ENCODE results near the gene PIAS1.

DNA sequence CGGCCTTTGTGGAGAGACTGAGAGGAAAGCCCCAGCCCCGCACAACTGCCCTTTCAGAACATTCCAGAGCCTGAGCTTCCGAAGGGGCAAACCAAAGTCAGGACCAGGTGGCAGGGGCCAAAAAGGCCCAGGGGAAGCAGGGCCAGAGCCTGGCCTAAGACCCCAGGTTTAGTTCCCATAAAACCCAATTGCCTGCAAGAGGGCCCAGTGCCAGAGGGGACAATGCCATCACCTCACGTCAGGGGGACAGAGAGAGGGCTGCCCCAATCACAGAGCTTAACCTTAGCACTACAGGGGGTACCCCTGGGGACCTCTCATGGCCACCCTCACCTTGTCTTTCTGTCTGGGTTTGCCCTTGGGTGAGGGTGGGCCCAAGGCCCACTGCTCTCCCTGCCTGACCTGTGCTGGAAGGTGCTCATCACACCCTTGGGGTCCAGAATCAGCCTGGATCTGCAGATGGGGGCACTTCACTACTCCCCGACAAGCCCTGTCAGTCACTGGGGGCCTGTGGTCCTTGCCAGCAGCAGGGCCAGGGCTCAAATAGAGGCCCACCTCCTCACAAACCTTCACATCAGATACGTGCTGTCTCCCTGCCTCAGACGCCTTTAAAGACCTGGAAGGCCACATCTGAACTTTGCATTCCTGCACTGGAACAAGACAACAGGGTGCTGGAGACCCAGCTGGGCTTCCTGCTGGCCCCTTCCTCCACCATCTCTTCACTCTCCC, 147.2 kb downstream of the PIAS1 start:
- TF ChIP-seq, protein P1, sequence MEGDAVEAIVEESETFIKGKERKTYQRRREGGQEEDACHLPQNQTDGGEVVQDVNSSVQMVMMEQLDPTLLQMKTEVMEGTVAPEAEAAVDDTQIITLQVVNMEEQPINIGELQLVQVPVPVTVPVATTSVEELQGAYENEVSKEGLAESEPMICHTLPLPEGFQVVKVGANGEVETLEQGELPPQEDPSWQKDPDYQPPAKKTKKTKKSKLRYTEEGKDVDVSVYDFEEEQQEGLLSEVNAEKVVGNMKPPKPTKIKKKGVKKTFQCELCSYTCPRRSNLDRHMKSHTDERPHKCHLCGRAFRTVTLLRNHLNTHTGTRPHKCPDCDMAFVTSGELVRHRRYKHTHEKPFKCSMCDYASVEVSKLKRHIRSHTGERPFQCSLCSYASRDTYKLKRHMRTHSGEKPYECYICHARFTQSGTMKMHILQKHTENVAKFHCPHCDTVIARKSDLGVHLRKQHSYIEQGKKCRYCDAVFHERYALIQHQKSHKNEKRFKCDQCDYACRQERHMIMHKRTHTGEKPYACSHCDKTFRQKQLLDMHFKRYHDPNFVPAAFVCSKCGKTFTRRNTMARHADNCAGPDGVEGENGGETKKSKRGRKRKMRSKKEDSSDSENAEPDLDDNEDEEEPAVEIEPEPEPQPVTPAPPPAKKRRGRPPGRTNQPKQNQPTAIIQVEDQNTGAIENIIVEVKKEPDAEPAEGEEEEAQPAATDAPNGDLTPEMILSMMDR (IDR thresholded peaks at IDR 0.05; ENCODE audit: extremely low read depth in 1 of 2, insufficient read depth in 1 of 2, low read depth in 1 of 2, low read length in 2 of 2) = no peak
- TF ChIP-seq POLR2AphosphoS5 (IDR thresholded peaks at IDR 0.05; ENCODE audit: insufficient read depth, low read depth, low read length) (no peak), EZH2 (IDR thresholded peaks at IDR 0.05; ENCODE audit: borderline replicate concordance, low read depth, low read length, severe bottlenecking) (no peak), POLR2A (IDR thresholded peaks at IDR 0.05; ENCODE audit: low read depth, low read length) (no peak), GATA2 (IDR thresholded peaks at IDR 0.05; ENCODE audit: insufficient read depth, insufficient read length, low read depth, low read length) (no peak), JUN (IDR thresholded peaks at IDR 0.05; ENCODE audit: borderline replicate concordance, insufficient read depth, insufficient read length, low read depth) (no peak)
- TF ChIP-seq, protein P2, sequence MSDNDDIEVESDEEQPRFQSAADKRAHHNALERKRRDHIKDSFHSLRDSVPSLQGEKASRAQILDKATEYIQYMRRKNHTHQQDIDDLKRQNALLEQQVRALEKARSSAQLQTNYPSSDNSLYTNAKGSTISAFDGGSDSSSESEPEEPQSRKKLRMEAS (IDR thresholded peaks at IDR 0.05; ENCODE audit: insufficient read depth, insufficient read length) = no peak

Data from endothelial cell of umbilical vein (primary cell).